ENCODE data around the gene NARF.

DNA sequence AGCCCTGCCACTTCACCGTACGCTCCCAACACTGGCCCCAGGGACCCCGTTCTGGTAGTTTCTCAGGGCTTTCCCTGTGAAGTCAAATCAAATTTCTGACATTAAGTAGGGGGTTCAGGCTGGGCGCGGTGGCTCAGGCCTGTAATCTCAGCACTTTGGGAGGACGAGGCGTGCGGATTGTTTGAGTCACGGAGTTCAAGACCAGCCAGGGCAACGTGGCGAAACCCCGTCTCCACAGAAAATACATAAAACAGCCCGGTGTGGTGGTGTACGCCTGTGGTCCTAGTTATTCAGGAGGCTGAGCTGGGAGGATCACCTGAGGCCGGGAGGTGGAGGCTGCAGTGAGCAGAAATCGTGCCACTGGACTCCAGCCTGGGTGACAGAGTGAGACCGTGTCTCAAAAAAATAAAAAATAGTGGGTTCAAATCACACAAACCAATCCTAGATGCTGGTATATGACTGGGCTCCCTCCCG is 8.6 kb upstream of the NARF start:
- TF ChIP-seq, protein P1, sequence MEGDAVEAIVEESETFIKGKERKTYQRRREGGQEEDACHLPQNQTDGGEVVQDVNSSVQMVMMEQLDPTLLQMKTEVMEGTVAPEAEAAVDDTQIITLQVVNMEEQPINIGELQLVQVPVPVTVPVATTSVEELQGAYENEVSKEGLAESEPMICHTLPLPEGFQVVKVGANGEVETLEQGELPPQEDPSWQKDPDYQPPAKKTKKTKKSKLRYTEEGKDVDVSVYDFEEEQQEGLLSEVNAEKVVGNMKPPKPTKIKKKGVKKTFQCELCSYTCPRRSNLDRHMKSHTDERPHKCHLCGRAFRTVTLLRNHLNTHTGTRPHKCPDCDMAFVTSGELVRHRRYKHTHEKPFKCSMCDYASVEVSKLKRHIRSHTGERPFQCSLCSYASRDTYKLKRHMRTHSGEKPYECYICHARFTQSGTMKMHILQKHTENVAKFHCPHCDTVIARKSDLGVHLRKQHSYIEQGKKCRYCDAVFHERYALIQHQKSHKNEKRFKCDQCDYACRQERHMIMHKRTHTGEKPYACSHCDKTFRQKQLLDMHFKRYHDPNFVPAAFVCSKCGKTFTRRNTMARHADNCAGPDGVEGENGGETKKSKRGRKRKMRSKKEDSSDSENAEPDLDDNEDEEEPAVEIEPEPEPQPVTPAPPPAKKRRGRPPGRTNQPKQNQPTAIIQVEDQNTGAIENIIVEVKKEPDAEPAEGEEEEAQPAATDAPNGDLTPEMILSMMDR (conservative IDR thresholded peaks at IDR 0.05; ENCODE audit: low read length), result no peak
- no peak for TF ChIP-seq EZH2phosphoT487 (IDR thresholded peaks at IDR 0.05; ENCODE audit: borderline replicate concordance, low read depth, low read length)
